Endothelial cell of umbilical vein (primary cell): ENCODE data around the gene ADIRF. TPM values are rescaled to one million over a fixed set of nuclear protein-coding genes. Genes with fewer than 3 reads are reported as not detected.

Source experiments
- BruUV-seq: library from RNA; stranded (reverse); fragments of 400-500 nt; replicated peaks from 2 replicates; lab custom pipeline; 2021; lab: Mats Ljungman, UMichigan
- CTCF ChIA-PET: fragments of 300-600, 350-600 bp; sonication (Branson Sonifier 250); formaldehyde crosslinking; loops from one replicate; lab custom pipeline; 2021; ENCODE audit warnings: antibody characterized with exemption, inconsistent platforms; lab: Charles Lee
- POLR2A ChIA-PET: fragments of 300-600, 350-600 bp; sonication (Branson Sonifier 250); formaldehyde crosslinking; loops from one replicate; lab custom pipeline; 2021; ENCODE audit warnings: antibody characterized with exemption, inconsistent platforms; lab: Charles Lee
- DNase-seq: peaks from one replicate; pipeline ENCODE4 v3.0.0-alpha.2; 2011; ENCODE audit warnings: low read depth, low spot score
- FAIRE-seq: peaks from 2 replicates; lab custom pipeline; 2011; peaks lifted over from hg19 to GRCh38; lab: Jason Lieb, UNC
- H2AFZ ChIP-seq: 2 replicates; pipeline ENCODE4 v1.6.0; 2012; ENCODE audit warnings: low read depth, low read length, control low read depth, inconsistent platforms
- H3K27ac ChIP-seq: 2 replicates; pipeline ENCODE4 v1.5.1; 2011; ENCODE audit warnings: low read depth, mild to moderate bottlenecking, control low read depth, low read length, moderate library complexity; ENCODE audit not compliant: insufficient read depth
- H3K27me3 ChIP-seq, 2 experiments: 2 replicates each; pipeline versions ENCODE4 v1.6.0 to v1.6.1; 2011; ENCODE audit warnings: low read length in 2 of 2, mixed read lengths in 1 of 2; ENCODE audit not compliant: control insufficient read depth in 2 of 2, insufficient read depth in 2 of 2
- H3K36me3 ChIP-seq, 2 experiments: 2 replicates in 1 of 2; 3 replicates in 1 of 2; pipeline ENCODE4 v1.5.1; 2011; ENCODE audit warnings: low read length in 2 of 2, mild to moderate bottlenecking in 1 of 2, moderate library complexity in 1 of 2; ENCODE audit not compliant: control insufficient read depth in 2 of 2, insufficient read depth in 2 of 2; ENCODE audit errors: extremely low read depth in 1 of 2
- H3K4me1 ChIP-seq: 3 replicates; pipeline ENCODE4 v1.5.1; 2011; ENCODE audit warnings: mild to moderate bottlenecking, low read length; ENCODE audit not compliant: control insufficient read depth, insufficient read depth; ENCODE audit errors: extremely low read depth
- H3K4me2 ChIP-seq: 2 replicates; pipeline ENCODE4 v1.6.1; 2011; ENCODE audit warnings: low read length, control low read depth, mixed read lengths; ENCODE audit not compliant: insufficient read depth
- H3K4me3 ChIP-seq, 3 experiments: fragments of 200-600 bp in 1 of 3; sonication (generic), shearing (Covaris generic) in 1 of 3; replicated peaks in 1 of 3; 2 replicates each; pipeline ENCODE4 v1.5.1; 2011 to 2016; ENCODE audit warnings: control low read depth in 3 of 3, low read length in 3 of 3, mild to moderate bottlenecking in 2 of 3, inconsistent platforms in 1 of 3, low read depth in 1 of 3, moderate library complexity in 1 of 3; ENCODE audit not compliant: insufficient read depth in 1 of 3
- H3K79me2 ChIP-seq: 2 replicates; pipeline ENCODE4 v1.6.0; 2012; ENCODE audit warnings: low read length, inconsistent platforms; ENCODE audit not compliant: control insufficient read depth, insufficient read depth
- H3K9ac ChIP-seq: replicated peaks from 2 replicates; pipeline ENCODE3; 2011; ENCODE audit warnings: low read length, control low read depth; ENCODE audit not compliant: insufficient read depth; ENCODE audit errors: extremely low read depth
- H3K9me1 ChIP-seq: replicated peaks from 3 replicates; pipeline ENCODE4 v1.6.0; 2011; ENCODE audit warnings: mild to moderate bottlenecking, low read length; ENCODE audit not compliant: control insufficient read depth, insufficient read depth; ENCODE audit errors: extremely low read depth
- H3K9me3 ChIP-seq: replicated peaks from 2 replicates; pipeline ENCODE4 v1.5.1; 2012; ENCODE audit warnings: low read length, inconsistent platforms; ENCODE audit not compliant: control insufficient read depth, insufficient read depth
- H4K20me1 ChIP-seq: replicated peaks from 2 replicates; pipeline ENCODE3; 2011; ENCODE audit warnings: mild to moderate bottlenecking, low read length; ENCODE audit not compliant: control insufficient read depth, insufficient read depth; ENCODE audit errors: extremely low read depth
- CTCF ChIP-seq, 2 donors: IDR thresholded peaks; 1 replicate in 1 of 2; 2 replicates in 1 of 2; pipeline ENCODE4 v1.5.1; 2011; ENCODE audit warnings: low read length in 2 of 2, mild to moderate bottlenecking in 2 of 2, moderate library complexity in 2 of 2, control low read depth in 1 of 2, inconsistent platforms in 1 of 2, low read depth in 1 of 2; ENCODE audit not compliant: insufficient read depth in 1 of 2; ENCODE audit errors: extremely low read depth in 1 of 2
- EZH2 ChIP-seq: IDR thresholded peaks from 2 replicates; pipeline ENCODE4 v1.6.1; 2012; ENCODE audit warnings: borderline replicate concordance, low read depth, mild to moderate bottlenecking, moderate library complexity, low read length, inconsistent platforms; ENCODE audit not compliant: severe bottlenecking
- FOS ChIP-seq: IDR thresholded peaks from 2 replicates; pipeline ENCODE4 v1.6.1; 2011; ENCODE audit warnings: mild to moderate bottlenecking, low read length, moderate library complexity, borderline replicate concordance; ENCODE audit not compliant: insufficient read depth
- GATA2 ChIP-seq: IDR thresholded peaks from 2 replicates; pipeline ENCODE4 v1.7.0; 2011; ENCODE audit warnings: low read depth, mild to moderate bottlenecking, moderate library complexity, mixed read lengths, low read length; ENCODE audit not compliant: insufficient read length, insufficient read depth
- JUN ChIP-seq: IDR thresholded peaks from 2 replicates; pipeline ENCODE4 v1.6.1; 2011; ENCODE audit warnings: borderline replicate concordance, low read depth; ENCODE audit not compliant: insufficient read length, insufficient read depth
- MAX ChIP-seq: IDR thresholded peaks from 2 replicates; pipeline ENCODE4 v1.6.1; 2011; ENCODE audit not compliant: insufficient read depth, insufficient read length
- MYC ChIP-seq: IDR thresholded peaks from one replicate; pipeline ENCODE4 v1.6.1; 2011; ENCODE audit warnings: mild to moderate bottlenecking, low read depth, low read length
- POLR2A ChIP-seq: IDR thresholded peaks from 2 replicates; pipeline ENCODE4 v1.6.1; 2012; ENCODE audit warnings: low read depth, mild to moderate bottlenecking, control low read depth, low read length
- POLR2AphosphoS5 ChIP-seq: IDR thresholded peaks from 2 replicates; pipeline ENCODE4 v1.6.1; 2012; ENCODE audit warnings: low read depth, mild to moderate bottlenecking, control low read depth, low read length, moderate library complexity; ENCODE audit not compliant: insufficient read depth
- dilution Hi-C: fragments of 300-500 bp; cut with MboI; formaldehyde crosslinking; loops from one replicate; pipeline ENCODE4 v1.15.0; 2019; ENCODE audit warnings: low sequenced_read_pairs; ENCODE audit not compliant: extremely low pct_ligation_motif_present
- intact Hi-C: fragments of 100-400 bp; cut with micrococcal nuclease; formaldehyde crosslinking; loops from one replicate; pipeline ENCODE4 v1.10.0; 2022
- polyA plus RNA-seq, 4 experiments: library from polyadenylated mRNA; depleted of rRNA in 3 of 4; stranded (reverse) in 3 of 4; unstranded in 1 of 4; fragments of >200 nt; gene quantifications; 2 replicates each; pipeline versions ENCODE4 v1.2.1 to v1.2.3, GENCODE V29; 2011 to 2012; ENCODE audit warnings: missing spikeins in 1 of 4
- total RNA-seq: library from RNA; stranded (reverse); gene quantifications from 2 replicates; pipeline ENCODE4 v1.2.3, GENCODE V29; 2021

The ADIRF gene
- total and polyA plus RNA-seq, 2 donors (not counting 3 experiments of a cell fraction or from before 2014, with no cell fraction given) = 3.7 to 4.4 TPM

- Histone ChIP-seq H3K4me1 (no peaks in the 10 kb centered on the region), H3K36me3 (peaks cover 17 to 31% of the 10 kb centered on the region in 2 experiments), H3K9ac (no peak overlapping the region), H3K4me3 (no peak overlapping the region), H2AFZ (no peak overlapping the region), H3K9me1 (no peaks in the 10 kb centered on the region), H3K27ac (no peak overlapping the region), H4K20me1 (no peaks in the 10 kb centered on the region), H3K9me3 (no peaks in the 10 kb centered on the region), H3K4me2 (no peak overlapping the region), H3K79me2 (no peaks in the 10 kb centered on the region), H3K27me3 (no peaks in the 10 kb centered on the region)
- dilution Hi-C loops (no loop called here), intact Hi-C loops (no loop called here)
- TF ChIP-seq FOS (no peak), POLR2A (no peak), EZH2 (no peak), JUN (no peak), CTCF (IDR thresholded peaks at IDR 0.05; ENCODE audit: extremely low read depth in 1 of 2, insufficient read depth in 1 of 2, low read depth in 1 of 2, low read length in 2 of 2) (no peak), MYC (no peak), MAX (no peak), POLR2AphosphoS5 (no peak), GATA2 (no peak)
- FAIRE-seq (no peak), DNase-seq (no peak)
- CTCF ChIA-PET = interaction anchor here (1.0 to 1.1 kb wide), 3 partner anchors 29 to 35 kb away, joined by 3 to 7 read pairs (median 3); no protein-coding TSS in a partner anchor
- POLR2A ChIA-PET = no interaction called here
- BruUV-seq = no TSS peak
These were observed 36.4 kb upstream of the ADIRF start for GRCh38 chr10:86931872-86932271.
